SK-N-SH (cell line): ENCODE measurements around the gene SMIM28. TPM values are rescaled to one million over a fixed set of nuclear protein-coding genes. Genes with fewer than 3 reads are reported as not detected.

ENCODE experiments used
- CTCF ChIA-PET: fragments of 300-600, 350-600 bp; formaldehyde crosslinking; extraction: SDS; loops from one replicate; lab custom pipeline; 2021; lab: Yijun Ruan, JAX
- POLR2A ChIA-PET: fragments of 350-600 bp; sonication (Branson Sonifier 250); formaldehyde crosslinking; extraction: SDS; loops from one replicate; lab custom pipeline; 2020; ENCODE audit warnings: antibody characterized with exemption, inconsistent platforms; lab: Yijun Ruan, JAX
- DNase-seq: peaks from one replicate; pipeline ENCODE4 v3.0.0; 2012
- H2AFZ ChIP-seq: fragments of 200-600 bp; sonication (generic); 2 replicates; pipeline ENCODE4 v1.8.1; 2016; ENCODE audit warnings: antibody characterized with exemption, mild to moderate bottlenecking, low read depth
- H3F3A ChIP-seq: fragments of 200-600 bp; sonication (generic); replicated peaks from 2 replicates; pipeline ENCODE3; 2016; ENCODE audit warnings: antibody characterized with exemption, mild to moderate bottlenecking; ENCODE audit not compliant: insufficient read depth
- H3K27ac ChIP-seq, 2 experiments: fragments of 200-500 bp in 1 of 2; fragments of 200-600 bp in 1 of 2; sonication (Bioruptor generic) in 1 of 2; sonication (generic), shearing (Covaris generic) in 1 of 2; 2 replicates each; pipeline versions ENCODE4 v1.5.1 to v1.6.1; 2014 to 2016; ENCODE audit warnings: low read depth in 2 of 2, inconsistent platforms in 1 of 2, low read length in 1 of 2, mild to moderate bottlenecking in 1 of 2, mixed read lengths in 1 of 2
- H3K27me3 ChIP-seq: fragments of 200-600 bp; sonication (generic), shearing (Covaris generic); 2 replicates; pipeline ENCODE4 v1.6.1; 2016; ENCODE audit warnings: mixed run types; ENCODE audit not compliant: insufficient read depth
- H3K36me3 ChIP-seq, 2 experiments: fragments of 200-500 bp in 1 of 2; fragments of 200-600 bp in 1 of 2; sonication (Bioruptor generic) in 1 of 2; sonication (generic) in 1 of 2; replicated peaks in 1 of 2; 2 replicates each; pipeline versions ENCODE3 to v1.5.1; 2014 to 2016; ENCODE audit warnings: low read length in 1 of 2, mild to moderate bottlenecking in 1 of 2; ENCODE audit not compliant: insufficient read depth in 2 of 2, control insufficient read depth in 1 of 2
- H3K4me1 ChIP-seq, 2 experiments: fragments of 200-500 bp in 1 of 2; fragments of 200-600 bp in 1 of 2; sonication (Bioruptor generic) in 1 of 2; sonication (generic), shearing (Covaris generic) in 1 of 2; 2 replicates each; pipeline versions ENCODE4 v1.5.1 to v1.6.1; 2014 to 2016; ENCODE audit warnings: low read depth in 1 of 2, low read length in 1 of 2, mixed run types in 1 of 2; ENCODE audit not compliant: insufficient read depth in 2 of 2, control insufficient read depth in 1 of 2
- H3K4me2 ChIP-seq: fragments of 200-600 bp; sonication (generic), shearing (Covaris generic); 2 replicates; pipeline ENCODE4 v1.6.1; 2017; ENCODE audit warnings: mixed run types
- H3K4me3 ChIP-seq, 2 experiments: fragments of 200-500 bp in 1 of 2; fragments of 200-600 bp in 1 of 2; sonication (Bioruptor generic) in 1 of 2; sonication (generic), shearing (Covaris generic) in 1 of 2; 2 replicates each; pipeline versions ENCODE4 v1.5.1 to v1.8.1; 2014 to 2016; ENCODE audit warnings: low read depth in 2 of 2, inconsistent platforms in 1 of 2, low read length in 1 of 2, mild to moderate bottlenecking in 1 of 2, mixed read lengths in 1 of 2, moderate library complexity in 1 of 2
- H3K79me2 ChIP-seq: fragments of 200-600 bp; sonication (generic); 2 replicates; pipeline ENCODE4 v1.8.1; 2017; ENCODE audit warnings: mild to moderate bottlenecking; ENCODE audit not compliant: insufficient read depth
- H3K9ac ChIP-seq: fragments of 200-600 bp; sonication (generic); 2 replicates; pipeline ENCODE4 v1.6.1; 2017; ENCODE audit warnings: mixed run types
- H3K9me2 ChIP-seq: fragments of 200-600 bp; sonication (generic); 2 replicates; pipeline ENCODE4 v1.6.1; 2017; ENCODE audit warnings: mixed run types
- H3K9me3 ChIP-seq: fragments of 200-600 bp; sonication (generic); 2 replicates; pipeline ENCODE4 v1.6.1; 2017; ENCODE audit warnings: mixed run types, mild to moderate bottlenecking, moderate library complexity
- H4K20me1 ChIP-seq: fragments of 200-600 bp; sonication (generic); 2 replicates; pipeline ENCODE4 v1.6.1; 2017; ENCODE audit warnings: mild to moderate bottlenecking, mixed run types; ENCODE audit not compliant: insufficient read depth
- CHD2 ChIP-seq: fragments of 150-350 bp; IDR thresholded peaks from 2 replicates; pipeline ENCODE4 v1.6.1; 2018; ENCODE audit warnings: low read length; ENCODE audit not compliant: partially characterized antibody
- CTCF ChIP-seq: fragments of 200-600 bp; sonication (generic); IDR thresholded peaks from 2 replicates; pipeline ENCODE4 v1.6.1; 2017; ENCODE audit warnings: antibody characterized with exemption, mild to moderate bottlenecking, moderate library complexity
- EP300 ChIP-seq, 2 experiments: IDR thresholded peaks; 2 replicates each; pipeline versions ENCODE4 v1.4.0 to v1.6.1; 2012; ENCODE audit warnings: borderline replicate concordance in 1 of 2, low read depth in 1 of 2, low read length in 1 of 2
- EZH2phosphoT487 ChIP-seq: fragments of 200-600 bp; sonication (generic); IDR thresholded peaks from 2 replicates; pipeline ENCODE4 v1.6.1; 2017; ENCODE audit warnings: low read depth, mixed run types, mild to moderate bottlenecking, antibody characterized with exemption, moderate library complexity, borderline replicate concordance
- FOSL2 ChIP-seq: IDR thresholded peaks from 2 replicates; pipeline ENCODE4 v1.4.0; 2012; ENCODE audit warnings: low read depth, mild to moderate bottlenecking, moderate library complexity, borderline replicate concordance
- FOXM1 ChIP-seq: IDR thresholded peaks from 2 replicates; pipeline ENCODE4 v1.4.0; 2012; ENCODE audit warnings: low read depth, mild to moderate bottlenecking
- IRF3 ChIP-seq: fragments of 150-350 bp; IDR thresholded peaks from 2 replicates; pipeline ENCODE4 v1.6.1; 2016; ENCODE audit warnings: mild to moderate bottlenecking, low read depth, low read length
- NFIC ChIP-seq: IDR thresholded peaks from 2 replicates; pipeline ENCODE4 v1.4.0; 2012; ENCODE audit warnings: borderline replicate concordance
- NRF1 ChIP-seq: IDR thresholded peaks from 2 replicates; pipeline ENCODE4 v1.6.1; 2012; ENCODE audit warnings: low read depth, mild to moderate bottlenecking, low read length
- POLR2AphosphoS5 ChIP-seq: IDR thresholded peaks from 2 replicates; pipeline ENCODE4 v1.6.1; 2012; ENCODE audit warnings: low read depth, low read length
- RAD21 ChIP-seq: IDR thresholded peaks from 2 replicates; pipeline ENCODE4 v1.6.1; 2012; ENCODE audit warnings: mild to moderate bottlenecking, low read length
- RXRA ChIP-seq: IDR thresholded peaks from 2 replicates; pipeline ENCODE4 v1.4.0; 2012; ENCODE audit warnings: low read depth, mild to moderate bottlenecking, borderline replicate concordance
- SMC3 ChIP-seq: IDR thresholded peaks from 2 replicates; pipeline ENCODE4 v1.6.1; 2012; ENCODE audit warnings: low read depth, low read length, improper control_type of control experiment
- TEAD4 ChIP-seq: IDR thresholded peaks from 2 replicates; pipeline ENCODE4 v1.4.0; 2012; ENCODE audit warnings: mild to moderate bottlenecking, borderline replicate concordance; ENCODE audit not compliant: insufficient read depth
- USF2 ChIP-seq: fragments of 150-350 bp; IDR thresholded peaks from 2 replicates; pipeline ENCODE4 v1.6.1; 2017; ENCODE audit warnings: antibody characterized with exemption, low read length, low read depth, borderline replicate concordance
- ZBTB33 ChIP-seq: IDR thresholded peaks from 2 replicates; pipeline ENCODE4 v1.4.0; 2012; ENCODE audit warnings: low read depth, borderline replicate concordance
- WGBS: methylation state at CpG from one replicate; pipeline ENCODE4 v1.1.6; 2017; ENCODE audit warnings: low lambda C conversion rate; 5-methylcytosine and 5-hydroxymethylcytosine counted together
- polyA plus RNA-seq, 3 experiments: library from polyadenylated mRNA; depleted of rRNA; stranded (reverse); fragments of >200 nt; gene quantifications; 2 replicates each; pipeline ENCODE4 v1.2.3, GENCODE V29; 2012

The SMIM28 gene
- polyA plus RNA-seq, 1 of the 3 experiments (the other 2 are of a cell fraction): not detected

- H4K20me1 ChIP-seq: no peaks in the 10 kb centered on the region
- H3K4me3 ChIP-seq: no peak overlapping the region
- no peak for DNase-seq
- no peaks in the 10 kb centered on the region for H3K79me2 ChIP-seq
- H3K9me2 ChIP-seq: no peaks in the 10 kb centered on the region
- H3K27ac ChIP-seq: no peak overlapping the region
- no peak for TF ChIP-seq EZH2phosphoT487
- CTCF ChIA-PET: no interaction called here
- no peaks in the 10 kb centered on the region for H3K36me3 ChIP-seq
- H3F3A ChIP-seq: no peaks in the 10 kb centered on the region
- POLR2A ChIA-PET: no interaction called here
- no peak overlapping the region for H3K4me2 ChIP-seq
- H3K27me3 ChIP-seq: no peaks in the 10 kb centered on the region
- no peak overlapping the region for H2AFZ ChIP-seq
- H3K9ac ChIP-seq: no peak overlapping the region
- 9% methylated on average over 1 of the region's 1 CpG for WGBS
- no peaks in the 10 kb centered on the region for H3K4me1 ChIP-seq
- no peaks in the 10 kb centered on the region for H3K9me3 ChIP-seq
Measured at GRCh38 chr6:138339024-138339423, 38.7 kb upstream of the SMIM28 start.

GRCh38 chr6:138341176-138341575 lies 36.5 kb upstream of the SMIM28 start:
- H4K20me1 ChIP-seq: no peaks in the 10 kb centered on the region
- H3F3A ChIP-seq: no peaks in the 10 kb centered on the region
- no peak for DNase-seq
- no peaks in the 10 kb centered on the region for H3K9me2 ChIP-seq
- WGBS: 0% methylated on average over 1 of the region's 1 CpG
- no peaks in the 10 kb centered on the region for H3K27me3 ChIP-seq
- no peak overlapping the region for H3K9ac ChIP-seq
- H3K36me3 ChIP-seq: no peaks in the 10 kb centered on the region
- no peaks in the 10 kb centered on the region for H3K79me2 ChIP-seq
- no peak overlapping the region for H2AFZ ChIP-seq
- no peaks in the 10 kb centered on the region for H3K9me3 ChIP-seq
- ChIA-PET CTCF (no interaction called here), POLR2A (no interaction called here)
- H3K27ac ChIP-seq: no peak overlapping the region
- no peak overlapping the region for H3K4me2 ChIP-seq
- no peak for TF ChIP-seq POLR2AphosphoS5
- no peak for TF ChIP-seq FOSL2
- no peak for TF ChIP-seq SMC3
- TF ChIP-seq NFIC: no peak
- TF ChIP-seq USF2: no peak
- TF ChIP-seq NRF1: no peak
- no peak for TF ChIP-seq TEAD4
- TF ChIP-seq IRF3: no peak
- TF ChIP-seq CTCF: no peak
- TF ChIP-seq ZBTB33: no peak
- TF ChIP-seq RAD21: no peak
- TF ChIP-seq RXRA: no peak
- no peak for TF ChIP-seq EP300 (IDR thresholded peaks at IDR 0.05; ENCODE audit: borderline replicate concordance in 1 of 2, low read depth in 1 of 2, low read length in 1 of 2)
- no peak for TF ChIP-seq FOXM1
- TF ChIP-seq CHD2: no peak
- H3K4me3 ChIP-seq: no peak overlapping the region
- H3K4me1 ChIP-seq: no peaks in the 10 kb centered on the region
